ENCODE measurements around the gene LHCGR. TPM values are rescaled to one million over a fixed set of nuclear protein-coding genes. Genes with fewer than 3 reads are reported as not detected.

Gene LHCGR
- total and polyA plus RNA-seq, 2 of the 4 experiments (the other 2 are of a cell fraction): 0.10 to 0.18 TPM

DNA sequence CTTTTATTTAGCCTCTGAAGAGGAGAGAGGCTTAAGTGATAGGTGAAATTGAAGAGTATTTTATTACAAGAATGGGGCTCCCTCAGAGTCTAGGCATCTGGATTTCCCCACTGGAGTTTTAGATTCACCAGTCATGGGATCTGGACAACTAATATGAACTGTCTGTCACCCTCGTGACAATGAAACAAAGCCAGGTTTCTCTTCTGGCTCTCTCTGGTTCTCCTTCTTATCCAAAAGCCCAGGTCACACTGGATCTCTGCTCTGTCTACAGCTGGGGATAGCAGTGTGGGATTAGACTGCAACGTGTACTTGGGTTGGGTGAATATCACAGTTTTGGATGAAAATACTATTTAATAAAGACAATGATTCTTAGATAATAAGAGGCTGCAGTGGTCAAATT, 31.2 kb downstream of the LHCGR start:
- intact Hi-C loops (cut with micrococcal nuclease): loop anchor here (10.0 kb wide), 1 partner anchor 521 kb away; no protein-coding TSS in a partner anchor
- peak overlapping the region; percentile 87 for H3K14ac ChIP-seq (replicated peaks; ENCODE audit: low read depth, low read length)
- peak overlapping the region; percentile 67; the same call in 1 of the 2 replicates for H3K27ac ChIP-seq (ENCODE audit: insufficient read depth, low read length)
- peak overlapping the region; percentile 93 for H2BK20ac ChIP-seq (ENCODE audit: low read depth, low read length)
- H2BK5ac ChIP-seq (ENCODE audit: low read depth, low read length, poor library complexity, severe bottlenecking): no peak overlapping the region
- H4K8ac ChIP-seq (ENCODE audit: low read depth in 2 of 2, low read length in 2 of 2): peak overlapping the region in 1 of 2 experiments; percentile 68; a peak in 2 of 4 replicates
- H2BK120ac ChIP-seq (ENCODE audit: low read depth, low read length): peak overlapping the region; percentile 86
- no peak for TF ChIP-seq MXI1 (IDR thresholded peaks at IDR 0.05; ENCODE audit: borderline replicate concordance, low read depth, low read length)
- no peak for TF ChIP-seq RAD21 (IDR thresholded peaks at IDR 0.05; ENCODE audit: low read length)
- TF ChIP-seq, protein P1, sequence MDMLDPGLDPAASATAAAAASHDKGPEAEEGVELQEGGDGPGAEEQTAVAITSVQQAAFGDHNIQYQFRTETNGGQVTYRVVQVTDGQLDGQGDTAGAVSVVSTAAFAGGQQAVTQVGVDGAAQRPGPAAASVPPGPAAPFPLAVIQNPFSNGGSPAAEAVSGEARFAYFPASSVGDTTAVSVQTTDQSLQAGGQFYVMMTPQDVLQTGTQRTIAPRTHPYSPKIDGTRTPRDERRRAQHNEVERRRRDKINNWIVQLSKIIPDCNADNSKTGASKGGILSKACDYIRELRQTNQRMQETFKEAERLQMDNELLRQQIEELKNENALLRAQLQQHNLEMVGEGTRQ (IDR thresholded peaks at IDR 0.05; ENCODE audit: low read depth, low read length): no peak
- TF ChIP-seq CHD1 (IDR thresholded peaks at IDR 0.05; ENCODE audit: low read depth, low read length): no peak
- TF ChIP-seq FOS (IDR thresholded peaks at IDR 0.05; ENCODE audit: low read depth, low read length): no peak
- no peak for TF ChIP-seq SMC3 (IDR thresholded peaks at IDR 0.05; ENCODE audit: low read depth, low read length)
- TF ChIP-seq RCOR1 (IDR thresholded peaks at IDR 0.05; ENCODE audit: insufficient replicate concordance, low read length): no peak
- TF ChIP-seq, protein P2, sequence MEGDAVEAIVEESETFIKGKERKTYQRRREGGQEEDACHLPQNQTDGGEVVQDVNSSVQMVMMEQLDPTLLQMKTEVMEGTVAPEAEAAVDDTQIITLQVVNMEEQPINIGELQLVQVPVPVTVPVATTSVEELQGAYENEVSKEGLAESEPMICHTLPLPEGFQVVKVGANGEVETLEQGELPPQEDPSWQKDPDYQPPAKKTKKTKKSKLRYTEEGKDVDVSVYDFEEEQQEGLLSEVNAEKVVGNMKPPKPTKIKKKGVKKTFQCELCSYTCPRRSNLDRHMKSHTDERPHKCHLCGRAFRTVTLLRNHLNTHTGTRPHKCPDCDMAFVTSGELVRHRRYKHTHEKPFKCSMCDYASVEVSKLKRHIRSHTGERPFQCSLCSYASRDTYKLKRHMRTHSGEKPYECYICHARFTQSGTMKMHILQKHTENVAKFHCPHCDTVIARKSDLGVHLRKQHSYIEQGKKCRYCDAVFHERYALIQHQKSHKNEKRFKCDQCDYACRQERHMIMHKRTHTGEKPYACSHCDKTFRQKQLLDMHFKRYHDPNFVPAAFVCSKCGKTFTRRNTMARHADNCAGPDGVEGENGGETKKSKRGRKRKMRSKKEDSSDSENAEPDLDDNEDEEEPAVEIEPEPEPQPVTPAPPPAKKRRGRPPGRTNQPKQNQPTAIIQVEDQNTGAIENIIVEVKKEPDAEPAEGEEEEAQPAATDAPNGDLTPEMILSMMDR (conservative IDR thresholded peaks at IDR 0.05; ENCODE audit: low read depth, low read length): no peak
- TF ChIP-seq NFE2L2 (IDR thresholded peaks at IDR 0.05; ENCODE audit: low read depth, low read length): no peak
- TF ChIP-seq MAFK (IDR thresholded peaks at IDR 0.05; ENCODE audit: low read depth, low read length): no peak
- TF ChIP-seq, protein P3, sequence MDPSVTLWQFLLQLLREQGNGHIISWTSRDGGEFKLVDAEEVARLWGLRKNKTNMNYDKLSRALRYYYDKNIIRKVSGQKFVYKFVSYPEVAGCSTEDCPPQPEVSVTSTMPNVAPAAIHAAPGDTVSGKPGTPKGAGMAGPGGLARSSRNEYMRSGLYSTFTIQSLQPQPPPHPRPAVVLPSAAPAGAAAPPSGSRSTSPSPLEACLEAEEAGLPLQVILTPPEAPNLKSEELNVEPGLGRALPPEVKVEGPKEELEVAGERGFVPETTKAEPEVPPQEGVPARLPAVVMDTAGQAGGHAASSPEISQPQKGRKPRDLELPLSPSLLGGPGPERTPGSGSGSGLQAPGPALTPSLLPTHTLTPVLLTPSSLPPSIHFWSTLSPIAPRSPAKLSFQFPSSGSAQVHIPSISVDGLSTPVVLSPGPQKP (IDR thresholded peaks at IDR 0.05; ENCODE audit: borderline replicate concordance, low read depth, low read length): no peak
- no peak for TF ChIP-seq POLR2A (IDR thresholded peaks at IDR 0.05; ENCODE audit: low read depth, low read length)
- no peak for TF ChIP-seq BHLHE40 (IDR thresholded peaks at IDR 0.05; ENCODE audit: low read depth, low read length)
- TF ChIP-seq RFX5 (IDR thresholded peaks at IDR 0.05; ENCODE audit: low read depth, low read length): no peak
- TF ChIP-seq CEBPB (IDR thresholded peaks at IDR 0.05; ENCODE audit: low read depth, low read length): no peak
- TF ChIP-seq MAZ (IDR thresholded peaks at IDR 0.05; ENCODE audit: borderline replicate concordance, low read depth, low read length): no peak
- peak overlapping the region; percentile 79 for H4K91ac ChIP-seq (ENCODE audit: insufficient read depth, low read depth, low read length)
- peak overlapping the region; percentile 43; the same call in 1 of the 3 replicates for H2BK15ac ChIP-seq (ENCODE audit: low read depth, low read length)
- H2AFZ ChIP-seq (replicated peaks; ENCODE audit: low read length, poor library complexity): no peak overlapping the region
- no TSS peak for BruUV-seq (replicated peaks)
- no peak overlapping the region for H2AK9ac ChIP-seq (replicated peaks; ENCODE audit: low read depth, low read length, poor library complexity)
- POLR2A ChIA-PET (ENCODE audit: unreplicated experiment): no interaction called here
- no peaks in the 10 kb centered on the region for H3K36me3 ChIP-seq (ENCODE audit: control insufficient read depth, insufficient read depth, low read length)
- ATAC-seq (ENCODE audit: low read depth) (no peak), DNase-seq (no peak)
- CTCF ChIA-PET: no interaction called here
- dilution Hi-C loops (cut with HindIII; ENCODE audit: low sequenced_read_pairs, unreplicated experiment): no loop called here
- H3K79me1 ChIP-seq (ENCODE audit: low read depth in 1 of 2, low read length in 2 of 2): no peaks in the 10 kb centered on the region
- peak overlapping the region; percentile 27; the same call in 1 of the 2 replicates for H2AK5ac ChIP-seq (ENCODE audit: low read depth, low read length)
- H3K27me3 ChIP-seq (ENCODE audit: control insufficient read depth, insufficient read depth, low read length): no peaks in the 10 kb centered on the region
- H3K4me3 ChIP-seq (ENCODE audit: insufficient read depth, low read depth, low read length): no peak overlapping the region
- no peaks in the 10 kb centered on the region for H4K20me1 ChIP-seq (ENCODE audit: insufficient read depth, low read length)
- H3K18ac ChIP-seq (ENCODE audit: low read depth, low read length): peak overlapping the region; percentile 96
- H3K4me1 ChIP-seq (ENCODE audit: control insufficient read depth, insufficient read depth, low read length): peaks cover 20% of the 10 kb centered on the region
- H3K9me1 ChIP-seq (ENCODE audit: insufficient read depth, low read length): no peaks in the 10 kb centered on the region
- H3K56ac ChIP-seq (ENCODE audit: extremely low read depth, insufficient read depth, low read length): no peak overlapping the region; the same call in 1 of the 2 replicates
- no peaks in the 10 kb centered on the region for H3K9me3 ChIP-seq (ENCODE audit: control insufficient read depth, insufficient read depth, low read length)
- no peak overlapping the region for H3K4me2 ChIP-seq (ENCODE audit: low read depth, low read length)
- peak overlapping the region; percentile 61 for H3K4ac ChIP-seq (ENCODE audit: low read depth, low read length)
- H3K23ac ChIP-seq (ENCODE audit: low read depth, low read length): no peak overlapping the region
- no CpG with 5 or more reads among the region's 2 CpGs for WGBS, 2 experiments (ENCODE audit: extremely low coverage in 2 of 2, insufficient read length in 1 of 2)
- H3K9ac ChIP-seq (ENCODE audit: low read depth, low read length): no peak overlapping the region
- in situ Hi-C loops (cut with MboI; ENCODE audit: low sequenced_read_pairs): no loop called here
- H4K5ac ChIP-seq (ENCODE audit: low read depth, low read length): peak overlapping the region; percentile 87
